RCC 7860 (cell line): Measurements from ENCODE around the gene CHID1.

Experiments used
- DNase-seq: peaks from one replicate; pipeline ENCODE4 v3.0.0-alpha.2; 2015; ENCODE audit warnings: low spot score
- FAIRE-seq: peaks from 2 replicates; lab custom pipeline; 2012; peaks lifted over from hg19 to GRCh38; lab: Jason Lieb, UNC

Gene CHID1

DNA sequence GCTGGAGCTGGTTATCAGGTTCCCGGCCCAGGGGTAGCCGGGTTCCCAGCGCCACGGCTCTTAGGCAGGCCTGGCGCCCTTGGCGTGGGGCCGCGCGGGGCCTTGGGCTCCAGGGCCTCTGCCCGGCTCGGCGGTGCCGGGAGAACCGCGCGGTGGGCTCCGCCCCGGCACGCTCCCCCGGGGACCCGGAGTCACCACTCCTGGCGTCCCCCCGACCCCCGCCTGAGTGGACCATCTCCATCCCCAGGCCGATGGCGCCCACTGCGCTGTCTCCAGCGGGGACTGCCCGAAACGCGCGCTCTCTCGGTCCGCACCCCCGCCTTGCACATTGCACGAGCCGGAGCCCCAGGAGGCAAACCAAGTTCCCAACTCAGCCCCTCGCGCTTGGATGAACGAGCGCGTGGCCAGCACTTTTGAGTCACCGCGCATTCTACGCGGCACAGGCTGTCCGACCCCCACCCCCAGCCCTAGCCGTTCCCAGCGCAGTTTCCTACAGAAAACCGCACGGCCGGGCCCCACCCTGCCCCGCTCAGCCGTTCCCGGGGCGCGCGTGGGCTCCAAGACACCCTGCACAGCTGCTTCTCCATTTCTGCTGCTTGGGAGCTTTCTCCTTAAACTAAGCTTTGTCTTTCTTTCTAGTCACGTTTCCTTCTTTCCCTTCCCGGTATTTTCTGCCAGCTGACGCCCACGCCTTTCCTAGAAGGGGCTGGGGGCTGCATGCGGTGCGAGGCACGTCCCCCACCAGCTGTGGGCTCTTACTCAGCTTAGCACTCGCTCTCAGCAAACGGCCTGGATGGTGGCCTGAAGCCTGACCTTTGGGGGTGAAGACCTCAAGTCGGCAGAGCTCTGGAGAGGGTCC lies 650 bp upstream of the CHID1 start:
- no peak for FAIRE-seq

DNA sequence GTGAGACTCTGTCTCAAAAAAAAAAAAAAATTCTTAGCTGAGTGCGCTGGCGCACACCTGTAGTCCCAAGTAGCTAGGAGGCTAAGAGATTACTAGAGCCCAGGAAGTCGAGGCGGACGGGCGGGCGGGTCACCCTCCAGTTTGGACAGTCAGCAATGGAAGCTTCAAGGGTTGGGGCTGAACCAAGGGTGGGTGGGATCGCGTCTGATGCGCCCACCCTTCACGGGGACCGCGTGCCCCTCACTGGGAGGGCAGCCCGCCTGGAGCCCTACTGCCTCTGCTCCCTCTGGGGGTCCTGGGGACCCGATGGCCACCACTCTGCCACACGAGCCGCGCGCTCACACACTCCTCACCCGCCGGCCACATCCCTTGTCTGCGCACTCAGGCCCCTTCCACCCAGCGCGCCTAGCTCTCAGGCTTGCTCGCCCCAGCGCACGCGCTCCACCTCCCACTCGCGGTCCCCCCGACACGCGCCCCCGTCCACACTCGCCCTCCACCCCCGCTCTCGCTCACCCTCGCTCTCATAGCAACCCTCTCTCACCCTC lies 494 bp downstream of the CHID1 start:
- FAIRE-seq: no peak
- DNase-seq: no peak

More for the DNA sequence above, 650 bp upstream of the CHID1 start:
- peak; percentile 43 for DNase-seq

DNA sequence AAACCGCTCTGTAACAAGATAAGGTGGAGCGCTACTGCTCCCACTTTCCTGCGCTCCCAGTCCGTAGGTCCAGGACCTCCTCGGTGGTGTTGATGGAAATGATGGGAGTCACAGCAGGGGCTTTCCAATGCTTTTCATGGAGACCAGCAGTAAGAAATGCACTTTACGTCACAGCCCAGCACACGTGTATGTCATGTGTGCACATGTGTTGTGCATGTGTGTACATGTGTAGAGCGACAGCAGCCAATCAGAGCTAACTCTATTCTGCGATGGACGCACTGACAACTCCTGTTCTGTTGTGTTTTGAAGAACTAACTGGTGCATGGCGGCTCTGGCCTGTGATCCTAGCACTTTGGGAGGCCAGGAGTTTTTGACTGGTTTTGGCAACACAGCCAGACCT lies 1.2 kb downstream of the CHID1 start:
- FAIRE-seq (no peak), DNase-seq (no peak)

DNA sequence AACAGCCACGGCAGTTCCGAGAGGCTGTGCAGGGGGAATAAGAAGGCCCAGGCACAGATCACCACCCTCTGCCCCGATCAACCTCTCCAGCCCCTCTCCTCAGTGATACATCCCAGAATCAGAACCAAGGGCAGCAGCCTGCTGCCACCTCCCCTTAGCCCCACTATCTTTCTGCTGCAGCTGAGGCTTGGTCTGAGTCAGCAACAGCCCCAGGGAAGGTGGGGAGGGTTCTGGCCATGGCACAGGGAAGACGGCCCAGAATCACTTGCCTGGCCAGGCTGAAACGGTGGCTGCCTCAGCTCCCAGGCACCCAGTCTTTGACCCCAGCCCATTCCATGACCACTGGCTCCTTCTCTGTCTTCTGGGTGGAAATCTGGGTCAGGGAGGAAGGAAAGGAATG lies 2.3 kb downstream of the CHID1 start:
- FAIRE-seq (no peak), DNase-seq (no peak)

DNA sequence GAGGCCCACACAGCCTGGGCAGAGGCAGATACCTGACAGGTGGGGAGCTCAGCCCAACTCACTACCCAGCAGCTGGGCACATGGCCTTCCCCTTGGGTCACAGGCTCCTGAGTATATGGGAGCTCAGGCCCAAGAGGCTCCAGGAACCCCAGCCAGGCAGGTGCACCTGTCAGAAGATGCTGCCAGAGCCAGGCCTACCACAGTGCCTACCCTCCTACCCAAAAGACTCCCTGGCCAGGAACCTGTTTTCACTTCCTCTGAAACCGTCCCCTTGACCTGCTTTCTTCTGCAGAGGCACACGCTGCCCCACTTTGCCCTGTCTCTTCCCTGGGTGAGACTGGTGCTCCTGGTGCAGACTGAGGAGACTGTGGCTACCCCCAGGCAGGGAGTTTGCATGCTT lies 2.9 kb downstream of the CHID1 start:
- no peak for FAIRE-seq
- DNase-seq: no peak

DNA sequence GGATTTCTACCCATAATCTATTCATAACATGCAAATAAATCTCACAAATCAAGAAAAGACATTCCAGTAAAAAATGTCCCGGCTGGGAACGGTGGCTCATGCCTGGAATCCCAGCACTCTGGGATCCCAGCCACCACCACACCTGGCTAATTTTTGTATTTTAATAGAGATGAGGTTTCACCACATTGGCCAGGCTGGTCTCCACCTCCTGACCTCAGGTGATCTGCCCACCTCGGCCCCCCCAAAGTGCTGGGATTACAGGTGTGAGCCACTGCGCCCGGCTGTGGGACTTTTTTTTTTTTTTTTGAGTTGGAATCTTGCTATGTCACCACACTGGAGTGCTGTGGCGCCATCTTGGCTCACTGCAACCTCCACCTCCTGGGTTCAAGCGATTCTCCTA lies 4.7 kb downstream of the CHID1 start:
- FAIRE-seq: no peak
- DNase-seq: no peak

DNA sequence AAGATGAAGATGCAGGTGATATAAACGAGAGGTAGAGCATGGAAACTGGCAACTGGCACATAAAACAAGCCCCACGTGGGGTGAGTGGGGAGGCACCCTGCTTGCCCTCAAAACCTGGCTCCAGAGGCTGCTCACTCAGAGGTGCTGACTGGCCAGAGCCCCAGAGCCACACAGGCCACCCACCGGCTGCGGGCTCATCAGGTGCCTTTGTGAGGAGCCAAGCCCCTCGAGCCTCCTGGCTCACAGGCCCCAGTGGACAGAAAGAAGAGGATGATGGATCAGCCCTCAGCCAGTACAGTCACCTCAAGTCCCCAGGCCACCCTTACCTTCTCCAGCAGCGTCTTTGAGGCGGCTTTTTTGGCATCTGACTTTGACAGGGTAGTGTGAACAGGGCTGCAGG lies 6.2 kb downstream of the CHID1 start:
- DNase-seq: no peak
- FAIRE-seq: no peak

DNA sequence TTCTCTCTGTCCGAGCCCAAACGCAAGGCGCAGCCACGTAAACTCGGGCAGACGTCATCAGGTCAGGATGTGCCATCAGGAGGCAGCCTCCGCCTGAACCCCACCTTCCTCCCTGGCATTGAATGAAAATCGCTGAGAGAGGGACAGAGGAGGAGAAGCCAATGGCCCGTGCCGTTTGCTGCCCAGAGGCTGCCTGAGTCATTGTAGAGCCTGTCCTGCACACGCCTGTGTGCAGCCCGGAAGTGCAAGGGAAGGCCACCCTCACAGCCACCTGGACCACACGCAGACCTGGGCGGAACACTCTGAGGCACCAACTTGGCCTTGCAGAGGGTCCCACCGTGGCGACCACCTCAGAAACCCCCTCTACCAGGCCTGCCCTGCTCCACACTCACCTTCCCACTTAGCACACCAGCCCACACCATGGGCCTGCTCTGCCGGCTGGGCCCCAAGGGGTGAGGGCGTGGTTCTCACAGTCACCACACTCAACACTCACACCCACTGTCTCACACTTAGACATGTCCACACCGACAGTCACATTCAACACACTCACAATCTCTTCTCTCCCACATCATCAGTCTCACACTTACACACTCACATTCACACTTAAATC lies 9.1 kb downstream of the CHID1 start:
- FAIRE-seq: no peak
- DNase-seq: no peak

DNA sequence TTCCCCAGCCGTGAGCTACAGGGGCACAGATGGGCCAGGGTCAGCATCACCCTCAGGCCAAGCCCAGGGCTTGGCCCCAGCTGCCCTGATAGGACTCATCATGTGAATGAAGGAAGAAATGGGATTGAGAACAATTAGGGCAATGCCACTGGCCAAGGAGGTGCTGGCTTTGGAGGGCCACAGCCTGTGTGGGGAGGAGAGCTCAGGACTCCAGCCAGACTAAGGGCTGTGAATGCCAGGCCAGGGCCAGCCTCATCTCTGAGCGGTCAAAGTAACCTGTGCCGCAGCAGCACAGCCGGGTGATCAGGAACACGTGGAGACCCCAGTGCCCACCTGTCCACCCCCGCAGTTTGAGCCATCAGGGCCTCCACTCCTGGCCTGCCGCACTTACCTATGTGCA lies 10.1 kb downstream of the CHID1 start:
- FAIRE-seq: no peak

DNA sequence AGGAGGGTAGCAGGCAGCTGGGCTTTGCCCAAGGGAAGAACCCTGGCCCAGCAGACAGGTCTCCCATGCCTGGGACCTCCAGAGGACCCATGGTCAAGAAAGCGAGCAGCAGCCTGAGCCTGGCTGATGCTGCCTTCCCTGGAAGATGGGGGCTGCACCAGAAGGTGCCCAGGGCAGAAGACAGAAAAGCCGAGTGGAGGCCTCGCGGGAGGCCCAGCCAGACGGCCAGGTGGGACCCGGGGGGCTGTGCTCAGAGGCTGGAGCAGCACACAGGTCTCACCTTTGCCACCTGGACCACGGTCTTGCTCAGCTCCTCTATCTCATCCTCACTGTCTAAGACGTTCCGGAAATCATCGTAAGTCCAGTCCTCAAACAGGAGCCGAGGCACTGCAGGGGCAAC lies 10.9 kb downstream of the CHID1 start:
- DNase-seq (no peak), FAIRE-seq (no peak)

More for the DNA sequence above, 10.1 kb downstream of the CHID1 start:
- no peak for DNase-seq

DNA sequence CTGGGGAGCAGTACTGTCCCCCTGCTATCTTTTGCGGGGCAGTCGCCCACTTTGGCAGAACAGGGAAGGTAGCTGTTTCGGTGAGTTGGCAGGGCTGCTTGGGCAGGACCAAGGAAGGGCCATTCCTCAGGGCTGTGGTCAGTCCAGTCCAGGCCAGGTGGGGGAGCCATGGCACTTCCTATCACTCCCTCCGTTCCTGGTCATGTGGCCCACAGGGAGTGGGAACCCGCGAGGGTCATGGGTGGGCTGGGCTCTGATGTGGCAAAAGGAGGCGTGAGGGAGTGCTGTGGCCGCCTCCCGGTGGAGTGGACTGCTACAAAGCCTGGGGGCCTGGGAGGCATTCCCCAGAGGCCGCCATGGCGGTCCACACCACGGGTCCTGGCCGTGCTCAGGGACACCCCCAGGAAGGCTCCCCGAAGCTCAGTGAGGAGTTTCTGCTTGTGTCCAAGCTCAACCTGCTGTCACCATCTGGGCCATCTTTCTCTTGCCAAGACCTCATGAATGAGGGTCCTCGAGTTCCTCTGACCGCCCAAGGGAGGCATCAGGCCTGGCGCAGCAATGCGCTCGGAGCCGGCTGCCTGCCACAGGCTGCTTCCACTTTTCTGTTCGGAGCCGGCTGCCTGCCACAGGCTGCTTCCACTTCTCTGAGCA lies 11.9 kb downstream of the CHID1 start:
- FAIRE-seq: no peak
- DNase-seq: no peak

DNA sequence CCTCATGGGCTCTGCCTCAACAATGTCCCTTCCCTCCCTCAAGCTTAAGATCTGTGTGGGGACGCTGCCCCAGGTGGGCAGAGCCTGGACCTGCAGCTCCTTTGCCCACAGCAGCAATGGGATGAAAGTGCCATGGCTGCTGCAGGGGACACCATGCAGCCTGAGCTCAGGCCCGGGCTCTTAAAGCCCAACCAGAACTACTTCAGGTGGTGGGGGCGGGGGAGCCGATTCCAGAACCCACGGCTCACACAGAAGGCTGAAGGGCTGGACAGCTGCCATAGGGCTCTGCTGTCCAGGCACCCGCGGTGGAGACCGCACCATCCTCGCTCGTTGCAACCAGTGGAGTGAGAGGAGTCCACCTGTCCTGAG lies 12.5 kb downstream of the CHID1 start:
- peak; percentile 7 for DNase-seq
- no peak for FAIRE-seq

DNA sequence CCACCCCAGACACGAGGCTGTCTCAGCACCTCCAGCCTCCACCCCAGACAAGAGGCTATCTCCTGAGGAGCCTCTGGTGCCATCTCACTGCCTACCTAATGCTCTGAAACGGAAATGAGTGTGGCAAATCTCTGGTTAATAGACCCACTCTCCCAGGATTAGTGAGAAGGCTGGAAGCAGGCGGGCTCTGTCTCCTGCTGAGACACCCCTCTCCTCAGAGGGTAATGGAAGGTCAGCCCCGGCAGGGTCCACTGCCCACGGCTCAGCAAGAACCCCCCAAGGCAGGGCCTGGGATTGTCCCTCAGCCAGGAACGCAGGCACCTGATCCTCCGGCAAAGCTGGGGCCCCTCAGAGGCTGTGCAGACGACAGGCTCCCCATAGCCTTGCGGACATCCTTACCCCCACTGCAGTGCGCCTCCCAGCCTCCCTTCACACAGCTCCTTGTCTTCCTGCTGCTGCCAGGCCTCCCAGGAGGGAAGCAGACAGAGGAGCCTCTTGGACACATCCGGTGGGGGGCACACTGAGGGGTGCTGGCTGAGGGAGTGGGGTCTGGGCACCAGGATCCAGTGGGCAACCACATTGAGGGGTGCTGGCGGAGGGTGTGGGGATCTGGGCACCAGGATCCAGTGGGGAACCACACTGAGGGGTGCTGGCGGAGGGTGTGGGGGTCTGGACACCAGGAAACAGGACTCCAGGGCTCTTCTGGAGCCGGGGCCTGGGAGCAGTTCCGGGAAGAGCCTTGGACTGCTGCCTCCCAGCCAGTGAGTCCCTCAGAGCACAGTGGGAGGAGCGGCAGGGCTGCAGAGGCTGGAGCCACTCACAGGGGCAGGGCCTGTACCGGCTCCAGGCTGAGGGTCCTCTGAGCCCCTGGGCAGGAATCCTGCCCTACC lies 13.1 kb downstream of the CHID1 start:
- FAIRE-seq (no peak), DNase-seq (no peak)

DNA sequence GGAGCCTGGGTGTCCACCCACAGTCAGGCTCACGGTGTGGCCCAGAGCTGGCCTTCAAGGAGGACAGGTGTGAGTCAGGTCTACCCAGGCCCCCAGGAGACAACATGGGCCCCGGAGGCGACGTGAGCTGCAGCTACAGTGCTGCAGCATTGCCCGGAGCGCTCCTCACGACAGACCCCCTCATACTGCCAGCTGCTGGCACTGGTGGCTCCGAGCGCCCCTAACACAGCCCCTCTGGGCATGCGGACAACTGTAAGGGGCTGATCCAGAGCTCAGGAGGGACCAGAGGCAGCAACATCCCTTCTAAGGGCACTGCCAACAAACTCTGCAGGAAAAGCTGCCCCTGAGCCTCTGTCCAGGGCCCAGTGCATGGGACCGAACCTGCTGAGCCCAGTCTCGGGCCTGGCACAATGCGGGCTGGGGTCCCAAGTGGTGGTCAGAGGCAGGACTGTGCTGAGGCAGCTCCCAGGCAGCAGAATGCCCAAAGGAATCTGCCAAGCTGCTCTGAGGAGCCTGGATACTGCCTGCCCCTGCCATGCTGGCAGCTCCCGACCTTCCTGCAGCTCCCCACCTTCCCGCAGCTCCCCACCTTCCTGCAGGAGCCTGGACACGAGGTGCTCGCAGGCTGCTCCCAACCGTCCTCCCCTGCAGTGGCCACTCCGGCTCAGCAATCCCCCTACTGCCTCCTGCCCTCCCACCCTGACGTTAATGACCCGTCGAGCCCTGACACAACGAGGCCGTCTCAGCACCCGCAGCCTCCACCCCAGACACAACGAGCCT lies 15.1 kb downstream of the CHID1 start:
- DNase-seq (no peak), FAIRE-seq (no peak)

DNA sequence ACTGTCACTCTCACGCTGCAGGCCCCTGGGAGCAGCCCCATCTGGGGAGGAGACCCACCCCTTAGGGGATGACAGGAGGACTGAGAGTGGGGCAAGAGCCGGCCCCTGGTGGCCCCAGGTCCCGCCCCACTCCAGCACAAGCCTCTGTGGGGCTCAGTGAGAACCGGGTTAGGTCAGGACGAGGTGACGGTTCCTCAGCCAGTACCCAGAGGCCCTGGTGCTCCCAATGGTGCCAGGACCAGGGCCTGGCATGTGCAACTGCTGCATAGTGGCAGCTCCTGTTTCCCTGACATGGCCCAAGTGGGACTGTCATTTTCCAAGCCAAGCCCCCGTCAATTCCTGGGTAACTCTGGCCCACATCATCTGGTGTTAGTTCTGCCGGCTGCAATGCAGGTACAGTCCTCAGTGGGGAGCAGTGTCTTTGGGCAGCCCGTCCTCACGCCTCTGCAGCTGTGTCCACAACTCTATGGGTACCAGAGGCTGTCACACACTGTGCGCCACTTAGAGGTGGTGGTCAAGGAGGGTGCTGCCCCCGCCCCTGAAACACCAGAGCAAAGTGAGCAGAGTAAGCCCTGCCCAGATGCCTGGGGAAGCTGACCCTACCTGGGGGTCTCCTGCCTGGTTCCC lies 15.9 kb downstream of the CHID1 start:
- no peak for FAIRE-seq
- no peak for DNase-seq

DNA sequence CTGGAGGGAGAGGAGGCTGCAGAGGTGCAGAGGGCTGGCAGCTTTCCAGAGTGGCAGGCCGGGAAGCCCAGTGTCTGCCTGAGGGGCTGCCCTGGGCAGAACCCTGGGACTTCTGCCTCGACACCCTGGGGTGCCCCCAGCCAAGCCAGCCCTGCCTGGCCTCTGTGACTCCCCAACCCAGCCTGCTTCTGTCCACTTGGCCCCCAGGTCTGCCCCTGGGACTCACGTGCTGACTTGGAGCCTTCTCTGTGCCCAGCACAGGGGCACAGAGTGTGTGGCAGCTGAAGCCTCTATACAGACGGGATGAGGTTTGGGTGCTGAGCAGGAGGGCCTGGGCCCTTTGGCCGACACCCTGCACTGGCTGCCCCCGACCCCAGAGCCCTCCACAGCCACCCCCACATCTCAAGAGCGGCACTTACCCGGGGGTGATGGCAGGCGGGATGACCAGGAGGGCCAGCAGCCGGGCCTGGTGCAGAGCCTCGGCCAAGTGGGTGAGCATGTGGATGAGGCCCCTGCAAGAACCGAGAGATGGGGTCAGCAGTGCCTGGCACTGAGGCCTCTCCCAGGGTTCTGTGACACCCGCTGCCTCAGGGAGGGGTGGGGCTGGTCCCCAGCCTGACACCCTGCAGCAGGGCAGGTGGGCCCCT lies 17.5 kb downstream of the CHID1 start:
- DNase-seq: no peak
- FAIRE-seq: no peak

DNA sequence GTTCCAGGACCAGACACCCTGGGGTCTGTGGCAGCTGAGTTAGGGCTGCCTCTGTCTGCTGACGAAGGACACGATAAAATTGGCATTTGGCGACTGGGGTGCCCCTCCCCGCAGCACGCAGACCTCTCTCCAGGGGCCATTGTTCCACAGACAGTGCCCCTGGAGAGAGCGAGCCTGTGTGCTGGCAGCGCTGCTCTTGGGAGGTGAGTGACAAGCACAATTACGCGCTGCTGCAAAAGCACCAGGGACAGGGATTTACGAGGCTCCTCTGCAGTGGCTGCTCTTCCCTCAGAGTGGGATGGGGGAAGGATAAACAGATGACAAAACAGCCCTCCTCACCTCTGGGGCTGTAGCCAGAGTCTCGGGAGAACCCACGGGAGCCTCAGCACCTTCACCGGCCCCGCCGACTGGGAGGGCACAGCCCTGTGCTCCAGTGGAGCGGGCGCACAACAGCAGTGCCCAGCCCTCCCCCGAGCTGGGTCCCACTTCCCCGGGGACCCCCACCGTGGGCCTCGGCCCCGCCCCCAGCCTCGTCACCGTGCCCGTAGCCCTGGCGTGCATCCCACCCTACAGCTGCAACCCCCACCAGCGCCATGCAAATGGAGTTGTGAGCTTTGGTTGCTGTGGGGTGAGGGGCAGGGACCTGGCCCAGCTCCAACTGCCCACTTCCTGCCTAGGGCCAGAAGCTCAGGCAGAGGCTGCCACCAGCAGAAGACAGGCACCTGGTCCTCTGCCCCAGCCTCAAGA lies 19.6 kb downstream of the CHID1 start:
- DNase-seq (no peak), FAIRE-seq (no peak)

DNA sequence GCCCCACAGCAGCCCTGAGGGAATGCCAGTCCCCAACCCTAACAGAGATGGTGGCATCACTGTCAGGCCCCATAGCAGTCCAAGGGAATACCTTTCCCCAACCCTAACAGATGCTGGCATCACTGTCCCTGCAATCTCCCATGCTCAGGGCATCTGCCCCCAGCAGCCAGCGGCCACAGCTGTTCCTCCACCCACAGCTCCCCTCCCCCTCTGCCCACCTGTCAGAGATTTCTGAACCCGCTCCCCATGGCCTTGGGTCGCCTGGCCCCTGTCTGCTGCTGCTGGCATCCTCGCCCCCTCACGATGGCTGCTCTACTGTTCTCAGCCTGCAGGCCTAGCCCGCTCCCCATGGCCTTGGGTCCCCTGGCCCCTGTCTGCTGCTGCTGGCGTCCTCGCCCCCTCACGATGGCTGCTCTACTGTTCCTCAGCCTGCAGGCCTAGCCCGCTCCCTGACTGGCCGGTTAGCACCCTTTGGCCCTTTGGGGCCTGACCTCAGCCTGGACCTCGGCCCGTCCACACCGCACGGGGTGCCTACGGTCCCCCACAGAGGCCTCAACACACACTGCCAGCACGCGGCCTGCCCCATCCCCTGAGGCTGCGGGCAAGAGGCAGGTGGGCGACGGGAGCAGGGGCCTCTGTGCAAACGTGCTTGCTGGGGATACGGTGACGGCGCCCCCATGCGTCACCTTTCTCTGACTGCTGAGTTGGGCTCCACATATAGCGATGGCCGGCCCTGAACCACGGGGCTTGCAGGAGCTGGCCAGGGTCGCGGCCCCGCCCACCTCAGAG lies 20.7 kb downstream of the CHID1 start:
- DNase-seq (no peak), FAIRE-seq (no peak)
